IMR-90 (cell line): ENCODE results near the gene CALD1.

Source experiments
- BHLHE40 ChIP-seq: fragments of 150-350 bp; IDR thresholded peaks from 2 replicates; pipeline ENCODE4 v1.6.1; 2016; ENCODE audit warnings: mild to moderate bottlenecking, low read depth, low read length
- CEBPB ChIP-seq: IDR thresholded peaks from 2 replicates; pipeline ENCODE4 v1.6.1; 2012; ENCODE audit warnings: low read depth, low read length, improper control_type of control experiment
- CTCF ChIP-seq: conservative IDR thresholded peaks from 2 replicates; pipeline ENCODE4 v1.5.1; 2012; ENCODE audit warnings: mild to moderate bottlenecking, low read depth, low read length, improper control_type of control experiment
- MAZ ChIP-seq: IDR thresholded peaks from 2 replicates; pipeline ENCODE4 v1.6.1; 2012; ENCODE audit warnings: low read depth, mild to moderate bottlenecking, low read length, improper control_type of control experiment, moderate library complexity, borderline replicate concordance
- NFE2L2 ChIP-seq: fragments of 150-350 bp; IDR thresholded peaks from 2 replicates; pipeline ENCODE4 v1.6.1; 2016; ENCODE audit warnings: low read depth, mild to moderate bottlenecking, low read length
- RAD21 ChIP-seq: IDR thresholded peaks from 2 replicates; pipeline ENCODE4 v1.6.1; 2012; ENCODE audit warnings: low read length, improper control_type of control experiment
- SMC3 ChIP-seq: fragments of 150-350 bp; IDR thresholded peaks from 2 replicates; pipeline ENCODE4 v1.6.1; 2016; ENCODE audit warnings: low read depth, mild to moderate bottlenecking, antibody characterized with exemption, low read length, moderate library complexity
- USF2 ChIP-seq: fragments of 150-350 bp; IDR thresholded peaks from 2 replicates; pipeline ENCODE4 v1.6.1; 2017; ENCODE audit warnings: mild to moderate bottlenecking, antibody characterized with exemption, low read length, low read depth

- TF ChIP-seq SMC3 (no peak), NFE2L2 (no peak), CEBPB (no peak), BHLHE40 (no peak), CTCF (no peak), RAD21 (no peak), MAZ (no peak), USF2 (no peak)
Measured at GRCh38 chr7:134772401-134772800, 7.0 kb upstream of the CALD1 start.
